Vein endothelial cell (primary cell): Measurements from ENCODE around the gene RAB1B. TPM values are rescaled to one million over a fixed set of nuclear protein-coding genes. Genes with fewer than 3 reads are reported as not detected.

Source experiments
- total RNA-seq: library from RNA; depleted of rRNA; stranded (reverse); fragments of >200 nt; gene quantifications from 2 replicates; pipeline ENCODE4 v1.2.3, GENCODE V29; 2012

RAB1B gene
- 165 and 190 TPM in 2 replicates for total RNA-seq

GRCh38 chr11:66268244-66268951, at the start of gene RAB1B:
Gene RAB1B, plus strand, starts transcription at chr11:66268639. Its CDS starts 41 bp downstream, at chr11:66268680.

DNA sequence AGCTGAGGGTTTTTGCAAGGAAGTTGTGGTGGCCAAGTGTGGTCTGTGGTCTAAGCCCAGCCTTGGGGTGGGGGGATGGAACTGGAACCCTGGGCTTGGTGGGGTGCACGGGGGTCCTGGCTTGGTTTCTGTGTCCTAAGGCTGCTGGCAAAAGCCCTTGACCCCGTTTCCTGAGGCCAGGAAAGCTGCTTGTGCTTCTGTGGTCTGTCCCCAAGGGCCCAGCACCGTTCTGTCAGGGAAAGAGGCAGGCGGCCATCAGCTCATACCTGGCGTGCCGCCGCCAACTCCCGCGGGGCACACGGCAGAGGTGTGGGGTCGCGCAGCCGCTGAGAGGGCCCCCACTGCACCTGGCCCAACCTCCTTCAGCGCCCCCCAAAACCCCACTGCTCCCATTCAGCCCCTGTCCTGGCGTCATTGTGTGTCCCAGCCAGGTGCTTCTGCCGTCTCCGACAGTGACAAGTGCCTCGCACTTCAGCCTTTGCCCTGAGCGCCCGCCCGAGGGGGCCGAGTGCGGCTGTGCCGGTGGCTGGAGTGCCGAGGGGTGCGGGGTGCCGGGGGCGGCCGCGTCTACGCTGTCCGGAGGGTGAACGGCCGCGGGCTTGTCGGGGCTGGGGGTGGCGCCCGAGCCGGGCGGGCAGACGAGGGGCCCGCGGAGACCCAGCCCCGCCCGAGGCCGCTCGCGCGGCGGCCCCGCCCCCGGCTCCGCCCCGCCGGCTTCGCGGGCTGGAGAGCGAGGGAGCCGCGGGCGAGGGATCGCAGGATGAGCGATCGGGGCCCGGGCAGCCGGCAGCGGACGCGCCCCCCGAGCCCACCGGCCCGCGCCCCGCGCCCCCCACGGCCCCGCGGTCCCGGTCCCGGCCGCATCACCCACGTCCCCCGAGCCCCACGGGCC, 9.3 kb downstream of the RAB1B start, which contains the start of gene CNIH2:
TSS of gene CNIH2 (plus strand) at position 705 of the 892 bp plus-strand sequence. CDS start 282 bp downstream, outside the sequence.

DNA sequence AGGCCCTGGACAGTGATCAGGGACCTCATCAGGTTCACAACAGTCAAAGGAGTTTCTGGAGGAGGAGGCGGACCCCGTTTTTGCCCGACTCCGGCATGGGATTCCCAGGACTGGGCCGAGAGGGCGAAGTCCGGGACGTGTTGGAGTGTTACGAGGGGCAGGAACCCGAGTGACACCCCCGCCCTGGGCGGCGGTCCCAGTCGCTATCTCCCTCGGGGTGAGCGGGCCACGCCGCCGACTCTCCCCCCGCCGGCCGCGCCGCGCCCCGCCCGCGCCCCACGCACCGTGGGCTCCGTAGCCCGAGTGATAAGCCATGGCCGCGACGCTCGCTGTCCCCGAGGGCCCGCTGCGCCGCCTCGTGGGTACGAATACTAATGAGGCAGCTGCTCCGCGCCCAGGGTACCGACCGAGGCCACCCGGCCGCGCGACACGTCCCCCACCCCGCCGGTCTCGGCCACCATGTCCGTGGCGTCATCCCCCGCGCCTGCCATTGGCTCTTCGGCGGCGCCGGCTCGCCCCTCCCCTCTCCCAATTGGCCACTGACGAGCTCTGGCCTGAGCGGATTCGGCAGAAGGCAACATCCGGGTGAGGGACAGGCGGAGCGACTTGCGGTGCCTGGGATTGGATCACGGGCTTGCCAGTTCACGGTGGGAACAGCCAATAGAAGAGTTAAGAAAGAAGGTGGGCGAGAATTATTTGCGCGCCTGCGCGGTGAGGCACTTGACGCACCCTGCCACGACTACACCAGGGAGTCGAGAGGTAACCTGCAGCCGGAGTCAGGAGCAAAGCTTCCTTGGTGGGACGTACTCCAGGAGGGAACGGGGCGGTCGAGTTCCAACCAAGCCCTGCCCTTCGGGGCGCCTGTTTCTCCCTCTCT, 20.5 kb downstream of the RAB1B start, which contains the start of gene YIF1A:
TSS of gene YIF1A (minus strand) at position 473 of the 877 bp plus-strand sequence. CDS start at position 315, 158 bp downstream.

DNA sequence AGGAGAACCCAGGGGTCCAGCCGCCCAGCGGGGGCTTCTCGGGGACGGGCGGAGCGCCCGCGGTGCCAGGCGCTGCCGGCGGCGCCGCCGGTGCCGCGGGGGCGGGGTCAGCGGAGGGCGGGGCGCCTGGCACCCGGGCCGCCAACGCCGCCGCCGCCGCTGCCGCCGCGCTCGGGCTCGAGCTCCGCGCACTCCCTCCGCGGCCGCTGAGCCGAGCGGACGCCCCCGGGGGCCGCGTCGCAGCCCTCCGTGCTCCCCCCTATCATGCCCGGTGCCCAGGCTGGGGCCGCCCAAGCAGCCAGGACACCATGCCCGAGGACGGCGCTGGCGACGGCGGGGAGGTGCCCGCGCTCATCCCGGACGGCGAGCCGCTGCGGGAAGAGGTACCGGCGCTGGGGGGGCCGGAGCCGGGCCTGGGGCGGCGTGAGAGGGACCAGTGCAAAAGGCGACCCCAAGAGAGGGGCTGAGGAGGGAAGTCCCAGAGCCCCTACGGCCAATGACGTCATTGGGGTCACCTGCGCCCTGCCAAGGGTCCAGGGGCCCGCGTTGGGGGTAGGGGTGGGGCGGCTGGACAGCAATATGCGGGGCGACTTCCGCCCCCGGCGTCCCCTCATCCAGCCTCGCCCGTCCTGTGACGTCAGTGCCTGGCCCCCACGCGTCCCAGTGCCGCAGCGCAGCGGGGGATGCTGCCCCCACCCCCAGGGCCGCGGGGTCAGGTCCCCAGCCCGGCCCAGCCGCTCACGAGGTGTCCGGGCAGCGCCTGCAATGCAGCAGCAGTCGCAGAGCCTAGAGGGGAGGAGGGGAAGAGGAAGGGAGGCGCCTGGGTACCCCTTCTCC, 23.5 kb downstream of the RAB1B start, which contains the start of gene TMEM151A:
TSS of gene TMEM151A (plus strand) at position 189 of the 837 bp plus-strand sequence. CDS start at position 309, 120 bp downstream.

GRCh38 chr11:66316849-66317251, 48.4 kb downstream of the RAB1B start, which contains the start of gene CD248:
Gene CD248, minus strand, starts transcription at chr11:66317044. Its CDS starts 17 bp downstream, at chr11:66317027.

Other genes starting within 250 kb of the RAB1B start
- 0.10 and 0.33 TPM in 2 replicates for gene CATSPER1, start 242.2 kb upstream of the RAB1B start, total RNA-seq
- gene GAL3ST3, start 219.5 kb upstream of the RAB1B start, total RNA-seq: 0.65 TPM in 1 of 2 replicates, not detected in the other
- gene SF3B2, start 216.3 kb upstream of the RAB1B start, total RNA-seq: 173 and 231 TPM in 2 replicates
- 32.7 and 47.4 TPM in 2 replicates for gene PACS1, start 198.4 kb upstream of the RAB1B start, total RNA-seq
- gene KLC2, start 10.9 kb upstream of the RAB1B start, total RNA-seq: 22.0 and 22.9 TPM in 2 replicates
- gene CNIH2, start 9.5 kb downstream of the RAB1B start, total RNA-seq: 0.33 TPM in 1 of 2 replicates, not detected in the other
- gene YIF1A, start 20.5 kb downstream of the RAB1B start, total RNA-seq: 128 and 174 TPM in 2 replicates
- not detected in 2 replicates for gene TMEM151A, start 23.3 kb downstream of the RAB1B start, total RNA-seq
- gene CD248, start 48.4 kb downstream of the RAB1B start, total RNA-seq: 0.19 TPM in 1 of 2 replicates, not detected in the other
- gene RIN1, start 67.8 kb downstream of the RAB1B start, total RNA-seq: 11.8 and 13.3 TPM in 2 replicates
- gene BRMS1, start 76.5 kb downstream of the RAB1B start, total RNA-seq: 67.6 and 77.5 TPM in 2 replicates
- 19.4 and 29.7 TPM in 2 replicates for gene B4GAT1, start 79.0 kb downstream of the RAB1B start, total RNA-seq
- gene SLC29A2, start 103.1 kb downstream of the RAB1B start, total RNA-seq: 0.65 and 0.67 TPM in 2 replicates
- gene NPAS4, start 152.4 kb downstream of the RAB1B start, total RNA-seq: not detected in 2 replicates
- 41.2 and 49.1 TPM in 2 replicates for gene MRPL11, start 170.2 kb downstream of the RAB1B start, total RNA-seq
- 3.6 and 3.9 TPM in 2 replicates for gene PELI3, start 198.3 kb downstream of the RAB1B start, total RNA-seq
- gene DPP3, start 211.8 kb downstream of the RAB1B start, total RNA-seq: 56.0 and 73.5 TPM in 2 replicates
- gene BBS1, start 242.0 kb downstream of the RAB1B start, total RNA-seq: 28.4 and 43.8 TPM in 2 replicates